Smooth muscle cell (in vitro differentiated cells): Measurements from ENCODE around the gene TUBGCP3. TPM values are rescaled to one million over a fixed set of nuclear protein-coding genes. Genes with fewer than 3 reads are reported as not detected.

Experiments
- polyA plus RNA-seq: library from polyadenylated mRNA; unstranded; fragments of >200 nt; fragmentation: Nextera tagmentation; extraction: Ambion mirVana; gene quantifications from 2 replicates; pipeline ENCODE4 v1.2.1, GENCODE V29; 2016
- total RNA-seq: library from RNA; depleted of rRNA; stranded (reverse); fragments of >200 nt; gene quantifications from 2 replicates; pipeline ENCODE4 v1.2.3, GENCODE V29; 2014

Gene TUBGCP3
- total and polyA plus RNA-seq, 2 experiments from 2014 or later, result 9.4 to 12.4 TPM

Other genes with a start within 250 kb of the TUBGCP3 start
- not detected in 2 replicates for gene SPACA7, start 211.8 kb downstream of the TUBGCP3 start, total RNA-seq
- not detected in 2 replicates for gene SPACA7, start 211.8 kb downstream of the TUBGCP3 start, polyA plus RNA-seq
- 6.1 and 7.5 TPM in 2 replicates for gene ATP11A, start 101.9 kb upstream of the TUBGCP3 start, total RNA-seq
- 6.5 and 15.2 TPM in 2 replicates for gene ATP11A, start 101.9 kb upstream of the TUBGCP3 start, polyA plus RNA-seq